GM12891 (cell line): ENCODE measurements around the gene P2RX4.

ENCODE experiments used
- POLR2A ChIP-seq: IDR thresholded peaks from 2 replicates; pipeline ENCODE4 v1.6.1; 2011; ENCODE audit warnings: low read depth, low read length, control low read depth
- POLR2AphosphoS5 ChIP-seq: IDR thresholded peaks from 2 replicates; pipeline ENCODE4 v1.6.1; 2011; ENCODE audit warnings: low read depth, low read length, control low read depth
- SPI1 ChIP-seq: IDR thresholded peaks from 2 replicates; pipeline ENCODE4 v1.6.1; 2011; ENCODE audit warnings: low read depth, low read length, control low read depth
- TAF1 ChIP-seq: IDR thresholded peaks from 2 replicates; pipeline ENCODE4 v1.6.1; 2011; ENCODE audit warnings: low read depth, low read length, control low read depth

- TF ChIP-seq POLR2A: no peak
- TF ChIP-seq SPI1: no peak
- no peak for TF ChIP-seq POLR2AphosphoS5
- TF ChIP-seq TAF1: no peak
Observed at GRCh38 chr12:121214166-121214777, 4.3 kb downstream of the P2RX4 start.
